SK-N-SH (cell line): ENCODE data around the gene TREM1. TPM values are rescaled to one million over a fixed set of nuclear protein-coding genes. Genes with fewer than 3 reads are reported as not detected.
"Not testable (repeated sequence)": the region's sequence is repeated elsewhere in the genome, so short reads cannot be mapped to it uniquely, and the experiment has no call there.

Experiments
- CTCF ChIA-PET: fragments of 300-600, 350-600 bp; formaldehyde crosslinking; extraction: SDS; loops from one replicate; lab custom pipeline; 2021; lab: Yijun Ruan, JAX
- POLR2A ChIA-PET: fragments of 350-600 bp; sonication (Branson Sonifier 250); formaldehyde crosslinking; extraction: SDS; loops from one replicate; lab custom pipeline; 2020; ENCODE audit warnings: antibody characterized with exemption, inconsistent platforms; lab: Yijun Ruan, JAX
- DNase-seq: peaks from one replicate; pipeline ENCODE4 v3.0.0; 2012
- H2AFZ ChIP-seq: fragments of 200-600 bp; sonication (generic); 2 replicates; pipeline ENCODE4 v1.8.1; 2016; ENCODE audit warnings: antibody characterized with exemption, mild to moderate bottlenecking, low read depth
- H3F3A ChIP-seq: fragments of 200-600 bp; sonication (generic); replicated peaks from 2 replicates; pipeline ENCODE3; 2016; ENCODE audit warnings: antibody characterized with exemption, mild to moderate bottlenecking; ENCODE audit not compliant: insufficient read depth
- H3K27ac ChIP-seq, 2 experiments: fragments of 200-500 bp in 1 of 2; fragments of 200-600 bp in 1 of 2; sonication (Bioruptor generic) in 1 of 2; sonication (generic), shearing (Covaris generic) in 1 of 2; 2 replicates each; pipeline versions ENCODE4 v1.5.1 to v1.6.1; 2014 to 2016; ENCODE audit warnings: low read depth in 2 of 2, inconsistent platforms in 1 of 2, low read length in 1 of 2, mild to moderate bottlenecking in 1 of 2, mixed read lengths in 1 of 2
- H3K27me3 ChIP-seq: fragments of 200-600 bp; sonication (generic), shearing (Covaris generic); 2 replicates; pipeline ENCODE4 v1.6.1; 2016; ENCODE audit warnings: mixed run types; ENCODE audit not compliant: insufficient read depth
- H3K36me3 ChIP-seq, 2 experiments: fragments of 200-500 bp in 1 of 2; fragments of 200-600 bp in 1 of 2; sonication (Bioruptor generic) in 1 of 2; sonication (generic) in 1 of 2; replicated peaks in 1 of 2; 2 replicates each; pipeline versions ENCODE3 to v1.5.1; 2014 to 2016; ENCODE audit warnings: low read length in 1 of 2, mild to moderate bottlenecking in 1 of 2; ENCODE audit not compliant: insufficient read depth in 2 of 2, control insufficient read depth in 1 of 2
- H3K4me1 ChIP-seq, 2 experiments: fragments of 200-500 bp in 1 of 2; fragments of 200-600 bp in 1 of 2; sonication (Bioruptor generic) in 1 of 2; sonication (generic), shearing (Covaris generic) in 1 of 2; 2 replicates each; pipeline versions ENCODE4 v1.5.1 to v1.6.1; 2014 to 2016; ENCODE audit warnings: low read depth in 1 of 2, low read length in 1 of 2, mixed run types in 1 of 2; ENCODE audit not compliant: insufficient read depth in 2 of 2, control insufficient read depth in 1 of 2
- H3K4me2 ChIP-seq: fragments of 200-600 bp; sonication (generic), shearing (Covaris generic); 2 replicates; pipeline ENCODE4 v1.6.1; 2017; ENCODE audit warnings: mixed run types
- H3K4me3 ChIP-seq, 2 experiments: fragments of 200-500 bp in 1 of 2; fragments of 200-600 bp in 1 of 2; sonication (Bioruptor generic) in 1 of 2; sonication (generic), shearing (Covaris generic) in 1 of 2; 2 replicates each; pipeline versions ENCODE4 v1.5.1 to v1.8.1; 2014 to 2016; ENCODE audit warnings: low read depth in 2 of 2, inconsistent platforms in 1 of 2, low read length in 1 of 2, mild to moderate bottlenecking in 1 of 2, mixed read lengths in 1 of 2, moderate library complexity in 1 of 2
- H3K79me2 ChIP-seq: fragments of 200-600 bp; sonication (generic); 2 replicates; pipeline ENCODE4 v1.8.1; 2017; ENCODE audit warnings: mild to moderate bottlenecking; ENCODE audit not compliant: insufficient read depth
- H3K9ac ChIP-seq: fragments of 200-600 bp; sonication (generic); 2 replicates; pipeline ENCODE4 v1.6.1; 2017; ENCODE audit warnings: mixed run types
- H3K9me2 ChIP-seq: fragments of 200-600 bp; sonication (generic); 2 replicates; pipeline ENCODE4 v1.6.1; 2017; ENCODE audit warnings: mixed run types
- H3K9me3 ChIP-seq: fragments of 200-600 bp; sonication (generic); 2 replicates; pipeline ENCODE4 v1.6.1; 2017; ENCODE audit warnings: mixed run types, mild to moderate bottlenecking, moderate library complexity
- H4K20me1 ChIP-seq: fragments of 200-600 bp; sonication (generic); 2 replicates; pipeline ENCODE4 v1.6.1; 2017; ENCODE audit warnings: mild to moderate bottlenecking, mixed run types; ENCODE audit not compliant: insufficient read depth
- ELF1 ChIP-seq: IDR thresholded peaks from 2 replicates; pipeline ENCODE4 v1.4.0; 2012
- FOXJ3 ChIP-seq: sonication (generic); formaldehyde crosslinking; IDR thresholded peaks from 2 replicates; pipeline ENCODE4 v1.5.1; 2020; ENCODE audit warnings: mild to moderate bottlenecking, missing genetic modification reagents
- FOXM1 ChIP-seq: IDR thresholded peaks from 2 replicates; pipeline ENCODE4 v1.4.0; 2012; ENCODE audit warnings: low read depth, mild to moderate bottlenecking
- MEF2A ChIP-seq: IDR thresholded peaks from 2 replicates; pipeline ENCODE4 v1.4.0; 2012; ENCODE audit warnings: low read depth, borderline replicate concordance
- NRF1 ChIP-seq: IDR thresholded peaks from 2 replicates; pipeline ENCODE4 v1.6.1; 2012; ENCODE audit warnings: low read depth, mild to moderate bottlenecking, low read length
- POLR2AphosphoS5 ChIP-seq: IDR thresholded peaks from 2 replicates; pipeline ENCODE4 v1.6.1; 2012; ENCODE audit warnings: low read depth, low read length
- SMC3 ChIP-seq: IDR thresholded peaks from 2 replicates; pipeline ENCODE4 v1.6.1; 2012; ENCODE audit warnings: low read depth, low read length, improper control_type of control experiment
- TCF12 ChIP-seq: IDR thresholded peaks from 2 replicates; pipeline ENCODE4 v1.4.0; 2012
- TEAD4 ChIP-seq: IDR thresholded peaks from 2 replicates; pipeline ENCODE4 v1.4.0; 2012; ENCODE audit warnings: mild to moderate bottlenecking, borderline replicate concordance; ENCODE audit not compliant: insufficient read depth
- YY1 ChIP-seq: IDR thresholded peaks from 2 replicates; pipeline ENCODE4 v1.4.0; 2012; ENCODE audit warnings: low read depth, mild to moderate bottlenecking
- WGBS: methylation state at CpG from one replicate; pipeline ENCODE4 v1.1.6; 2017; ENCODE audit warnings: low lambda C conversion rate; 5-methylcytosine and 5-hydroxymethylcytosine counted together
- polyA plus RNA-seq, 3 experiments: library from polyadenylated mRNA; depleted of rRNA; stranded (reverse); fragments of >200 nt; gene quantifications; 2 replicates each; pipeline ENCODE4 v1.2.3, GENCODE V29; 2012
- TF ChIP-seq, protein P1 (sequence below): IDR thresholded peaks from 2 replicates; pipeline ENCODE4 v1.4.0; 2012; ENCODE audit warnings: low read depth
- TF ChIP-seq, protein P2 (sequence below): IDR thresholded peaks from 2 replicates; pipeline ENCODE4 v1.4.0; 2012; ENCODE audit warnings: low read depth, borderline replicate concordance

Gene TREM1
- polyA plus RNA-seq, 1 of the 3 experiments (the other 2 are of a cell fraction): not detected

DNA sequence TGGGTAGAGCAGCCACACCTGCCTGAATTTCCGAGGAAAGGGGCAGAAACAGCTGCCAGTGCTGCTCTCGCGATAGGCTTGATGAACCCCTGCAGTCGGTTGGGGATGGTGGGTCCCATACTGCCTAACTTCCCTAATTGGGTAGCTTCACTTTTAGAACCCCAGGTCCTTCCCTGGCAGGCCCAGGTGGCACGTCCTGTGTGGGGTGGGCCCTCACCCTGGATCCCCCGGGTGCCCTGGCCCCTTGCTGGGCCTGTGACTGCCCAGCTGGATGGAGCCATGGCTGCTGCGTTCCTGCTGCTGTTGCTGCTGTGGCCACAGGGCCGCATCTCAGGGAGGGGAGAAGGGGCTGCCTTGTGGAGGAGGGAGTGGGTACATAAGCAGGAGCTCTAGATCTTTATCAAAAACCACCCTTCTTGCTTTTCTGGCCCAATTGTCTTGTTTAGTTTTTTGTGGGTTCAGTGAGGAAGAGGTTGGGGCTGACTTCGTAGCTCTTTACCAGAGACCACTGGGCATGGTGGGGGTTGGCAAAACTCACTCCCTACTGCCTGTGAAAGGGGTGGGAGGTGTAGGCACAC, 39.1 kb downstream of the TREM1 start:
- Histone ChIP-seq H3K27me3 (no peaks in the 10 kb centered on the region; the same call in 1 of the 2 replicates), H3K9me3 (no peaks in the 10 kb centered on the region), H3K9ac (no peak overlapping the region), H3K4me2 (no peak overlapping the region), H3K4me3 (no peak overlapping the region), H3K9me2 (no peaks in the 10 kb centered on the region), H3K4me1 (no peaks in the 10 kb centered on the region), H4K20me1 (no peaks in the 10 kb centered on the region), H3F3A (no peaks in the 10 kb centered on the region), H3K36me3 (no peaks in the 10 kb centered on the region), H2AFZ (no peak overlapping the region), H3K27ac (no peak overlapping the region)
- DNase-seq: no peak
- POLR2A ChIA-PET: no interaction called here
- CTCF ChIA-PET: interaction anchor here (0.6 to 1.2 kb wide), 3 partner anchors 31 to 160 kb away, joined by 3 to 4 read pairs (median 3); no protein-coding TSS in a partner anchor
- WGBS: 14% methylated on average over 3 of the region's 9 CpGs
- TF ChIP-seq POLR2AphosphoS5 (no peak), FOXJ3 (CRISPR knock-in tag) (no peak), TCF12 (no peak), MEF2A (no peak), FOXM1 (no peak), ELF1 (no peak), NRF1 (no peak), YY1 (no peak), TEAD4 (no peak)
- TF ChIP-seq, protein P1, sequence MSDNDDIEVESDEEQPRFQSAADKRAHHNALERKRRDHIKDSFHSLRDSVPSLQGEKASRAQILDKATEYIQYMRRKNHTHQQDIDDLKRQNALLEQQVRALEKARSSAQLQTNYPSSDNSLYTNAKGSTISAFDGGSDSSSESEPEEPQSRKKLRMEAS: no peak
- TF ChIP-seq, protein P2, sequence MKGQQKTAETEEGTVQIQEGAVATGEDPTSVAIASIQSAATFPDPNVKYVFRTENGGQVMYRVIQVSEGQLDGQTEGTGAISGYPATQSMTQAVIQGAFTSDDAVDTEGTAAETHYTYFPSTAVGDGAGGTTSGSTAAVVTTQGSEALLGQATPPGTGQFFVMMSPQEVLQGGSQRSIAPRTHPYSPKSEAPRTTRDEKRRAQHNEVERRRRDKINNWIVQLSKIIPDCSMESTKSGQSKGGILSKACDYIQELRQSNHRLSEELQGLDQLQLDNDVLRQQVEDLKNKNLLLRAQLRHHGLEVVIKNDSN: no peak
- TF ChIP-seq, all 33 proteins: peak for 0
- no peaks in the 10 kb centered on the region for H3K79me2 ChIP-seq

- H3F3A ChIP-seq, H3K79me2 ChIP-seq, H3K9ac ChIP-seq, H3K9me3 ChIP-seq, H3K27me3 ChIP-seq, H4K20me1 ChIP-seq, H2AFZ ChIP-seq, POLR2A ChIA-PET, CTCF ChIA-PET, DNase-seq, H3K27ac ChIP-seq, H3K4me3 ChIP-seq, H3K4me1 ChIP-seq, H3K4me2 ChIP-seq, H3K36me3 ChIP-seq, H3K9me2 ChIP-seq: not testable (repeated sequence)
- 21% methylated on average over 4 of the region's 4 CpGs for WGBS
These were observed 40.0 kb downstream of the TREM1 start for GRCh38 chr6:41246529-41246928.

GRCh38 chr6:41239467-41240159, 46.9 kb downstream of the TREM1 start:
- Histone ChIP-seq H3K79me2 (no peaks in the 10 kb centered on the region), H4K20me1 (no peaks in the 10 kb centered on the region), H3K4me3 (no peak overlapping the region), H3K27me3 (peaks cover 10% of the 10 kb centered on the region; the same call in 1 of the 2 replicates), H3K9ac (no peak overlapping the region), H3K36me3 (no peaks in the 10 kb centered on the region), H3F3A (no peaks in the 10 kb centered on the region), H3K27ac (no peak overlapping the region), H3K4me1 (no peaks in the 10 kb centered on the region; a peak in 1 of 4 replicates)
- 8% methylated on average over 22 of the region's 22 CpGs for WGBS
- CTCF ChIA-PET: no interaction called here
- no peak for TF ChIP-seq SMC3
- TF ChIP-seq, all 33 proteins: peak for 0
- no peak overlapping the region for H3K4me2 ChIP-seq
- no peaks in the 10 kb centered on the region for H3K9me3 ChIP-seq
- no peak for DNase-seq
- H3K9me2 ChIP-seq: no peaks in the 10 kb centered on the region
- POLR2A ChIA-PET: no interaction called here
- no peak overlapping the region for H2AFZ ChIP-seq
